Common myeloid progenitor, CD34-positive (primary cell): ENCODE data around the gene MAGEA9B.
"Not testable (repeated sequence)": the region's sequence is repeated elsewhere in the genome, so short reads cannot be mapped to it uniquely, and the experiment has no call there.

Experiments
- CTCF ChIA-PET: fragments of 350-600 bp; sonication (Branson Sonifier 250); formaldehyde crosslinking; loops from one replicate; lab custom pipeline; 2021; ENCODE audit warnings: antibody characterized with exemption; lab: Charles Lee
- POLR2A ChIA-PET: fragments of 350-600 bp; sonication (Branson Sonifier 250); formaldehyde crosslinking; loops from one replicate; lab custom pipeline; 2021; ENCODE audit warnings: antibody characterized with exemption; lab: Charles Lee
- DNase-seq, 3 donors: peaks; one replicate each; pipeline versions ENCODE4 v3.0.0 to v3.0.0-alpha.2; 2013
- H3K27ac ChIP-seq, 2 experiments: 1 replicate in 1 of 2; 2 replicates in 1 of 2; pipeline ENCODE4 v1.7.0; 2013; ENCODE audit warnings: inconsistent platforms in 2 of 2, low read length in 2 of 2, mild to moderate bottlenecking in 2 of 2, low read depth in 1 of 2, moderate library complexity in 1 of 2; ENCODE audit not compliant: severe bottlenecking in 2 of 2, insufficient read depth in 1 of 2, poor library complexity in 1 of 2
- H3K27me3 ChIP-seq, 5 experiments: replicated peaks in 2 of 5; 1 replicate in 3 of 5; 2 replicates in 2 of 5; pipeline versions ENCODE4 v1.6.1 to v1.7.0; 2013; ENCODE audit warnings: low read length in 4 of 5, mild to moderate bottlenecking in 2 of 5, moderate library complexity in 2 of 5, inconsistent platforms in 1 of 5; ENCODE audit not compliant: insufficient read depth in 5 of 5, control insufficient read depth in 4 of 5
- H3K36me3 ChIP-seq, 4 experiments: 1 replicate in 2 of 4; 2 replicates in 2 of 4; pipeline versions ENCODE4 v1.6.1 to v1.7.0; 2013; ENCODE audit warnings: low read length in 3 of 4, control low read depth in 1 of 4, mild to moderate bottlenecking in 1 of 4; ENCODE audit not compliant: control insufficient read depth in 4 of 4, insufficient read depth in 4 of 4
- H3K4me1 ChIP-seq, 4 experiments: 1 replicate in 3 of 4; 2 replicates in 1 of 4; pipeline versions ENCODE4 v1.6.1 to v1.7.1; 2013; ENCODE audit warnings: low read length in 3 of 4, mild to moderate bottlenecking in 3 of 4, control low read depth in 1 of 4, inconsistent platforms in 1 of 4, moderate library complexity in 1 of 4; ENCODE audit not compliant: control insufficient read depth in 4 of 4, insufficient read depth in 4 of 4; ENCODE audit errors: control extremely low read depth in 1 of 4
- H3K4me3 ChIP-seq, 7 experiments: 1 replicate in 4 of 7; 2 replicates in 3 of 7; pipeline versions ENCODE4 v1.5.1 to v1.7.0; 2013; ENCODE audit warnings: mild to moderate bottlenecking in 7 of 7, low read length in 6 of 7, moderate library complexity in 6 of 7, inconsistent platforms in 2 of 7, low read depth in 2 of 7, control low read depth in 1 of 7; ENCODE audit not compliant: insufficient read depth in 4 of 7, control insufficient read depth in 1 of 7; ENCODE audit errors: extremely low read depth in 1 of 7
- H3K9me3 ChIP-seq, 5 experiments: 1 replicate in 4 of 5; 2 replicates in 1 of 5; pipeline versions ENCODE4 v1.6.1 to v1.7.1; 2013; ENCODE audit warnings: low read length in 4 of 5, mild to moderate bottlenecking in 2 of 5, inconsistent platforms in 1 of 5, low read depth in 1 of 5, moderate library complexity in 1 of 5; ENCODE audit not compliant: control insufficient read depth in 4 of 5, insufficient read depth in 2 of 5; ENCODE audit errors: control extremely low read depth in 1 of 5
- WGBS: methylation state at CpG from one replicate; pipeline ENCODE4 v1.1.5; 2013; ENCODE audit not compliant: insufficient coverage; 5-methylcytosine and 5-hydroxymethylcytosine counted together

The MAGEA9B gene

DNA sequence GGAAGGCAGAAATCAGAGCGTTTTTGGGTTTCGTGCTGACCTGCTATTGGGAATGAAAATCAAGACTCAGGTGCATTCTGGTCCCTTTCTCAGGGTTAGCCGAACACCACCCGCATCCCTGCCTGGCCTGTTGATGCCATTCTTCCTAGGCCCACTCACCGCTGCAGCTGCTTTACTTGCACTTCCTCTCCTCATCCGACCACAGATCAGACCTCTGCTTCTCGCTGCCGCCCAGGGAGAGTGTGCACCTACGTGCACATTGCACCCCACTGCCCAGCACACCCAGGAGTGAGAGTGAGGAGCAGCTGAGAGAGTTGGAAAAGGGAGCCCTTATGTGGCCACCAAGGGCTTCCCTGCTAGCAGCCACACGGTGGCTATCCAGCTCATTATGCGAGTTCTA lies 49.8 kb downstream of the MAGEA9B start:
- H3K9me3 ChIP-seq, H3K36me3 ChIP-seq, H3K27ac ChIP-seq, H3K27me3 ChIP-seq, DNase-seq, H3K4me3 ChIP-seq, CTCF ChIA-PET, POLR2A ChIA-PET: not testable (repeated sequence)
- no CpG with 5 or more reads among the region's 11 CpGs for WGBS
- peaks cover 0 to 21% (median 10%) of the 10 kb centered on the region in 4 experiments for H3K4me1 ChIP-seq

DNA sequence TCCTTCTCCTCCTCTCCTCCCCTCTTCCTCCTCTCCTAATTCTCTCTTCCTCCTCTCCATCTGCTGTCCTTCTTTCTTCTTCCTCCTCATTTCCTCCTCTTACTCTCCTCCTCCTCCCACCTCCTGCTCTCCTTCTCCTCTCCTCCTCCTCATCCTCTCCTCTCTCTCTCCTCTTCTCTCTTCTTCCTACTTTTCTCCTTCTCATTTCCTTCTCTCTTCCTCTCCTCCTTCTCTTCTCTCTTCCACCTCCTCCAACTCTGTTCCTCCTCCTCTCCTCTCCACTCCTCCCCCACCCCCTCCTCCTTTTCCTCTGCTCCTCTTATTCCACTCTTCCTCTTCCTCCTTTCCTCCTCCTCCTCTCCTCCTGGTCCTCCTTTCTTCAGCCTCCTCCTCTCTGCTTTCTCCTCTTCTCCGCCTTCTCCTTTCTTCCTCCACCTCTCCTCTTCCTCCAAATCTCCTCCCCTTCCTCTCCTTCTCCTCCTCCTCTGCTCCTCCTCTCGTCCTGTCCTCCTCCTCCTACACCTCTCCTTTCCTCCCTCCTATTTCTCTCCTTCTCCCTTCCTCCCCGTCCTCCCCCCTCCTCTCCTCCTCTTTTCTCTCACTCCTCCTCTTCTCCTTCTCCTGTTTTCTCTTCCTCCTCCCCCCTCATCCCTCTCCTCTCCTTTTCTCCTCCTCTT lies 52.2 kb downstream of the MAGEA9B start:
- H3K36me3 ChIP-seq, DNase-seq, H3K27me3 ChIP-seq, POLR2A ChIA-PET, H3K9me3 ChIP-seq, H3K27ac ChIP-seq, H3K4me3 ChIP-seq: not testable (repeated sequence)
- WGBS = 66% methylated on average over 3 of the region's 3 CpGs
- CTCF ChIA-PET = interaction anchor here (1.0 to 1.2 kb wide), 2 partner anchors 21 to 24 kb away, joined by 3 read pairs; no protein-coding TSS in a partner anchor
- H3K4me1 ChIP-seq = peaks cover 0 to 24% (median 9%) of the 10 kb centered on the region in 4 experiments

GRCh38 chrX:149533999-149534398 lies 53.3 kb downstream of the MAGEA9B start:
- no CpG with 5 or more reads among the region's 11 CpGs for WGBS
- H3K9me3 ChIP-seq, H3K27me3 ChIP-seq, CTCF ChIA-PET, DNase-seq, H3K4me3 ChIP-seq, POLR2A ChIA-PET, H3K27ac ChIP-seq: not testable (repeated sequence)
- Histone ChIP-seq H3K36me3 (peaks cover 0 to 13% (median 1%) of the 10 kb centered on the region in 4 experiments), H3K4me1 (peaks cover 0 to 23% (median 8%) of the 10 kb centered on the region in 4 experiments)

- H3K27ac ChIP-seq, H3K4me3 ChIP-seq, DNase-seq, CTCF ChIA-PET, POLR2A ChIA-PET, H3K9me3 ChIP-seq, H3K27me3 ChIP-seq: not testable (repeated sequence)
- WGBS = no CpG with 5 or more reads among the region's 3 CpGs
- peaks cover 0 to 21% (median 7%) of the 10 kb centered on the region in 4 experiments for H3K4me1 ChIP-seq
- peaks cover 0 to 14% (median 1%) of the 10 kb centered on the region in 4 experiments for H3K36me3 ChIP-seq
Measured at GRCh38 chrX:149532868-149533267, 54.4 kb downstream of the MAGEA9B start.
